Skeletal muscle satellite cell (primary cell): Measurements from ENCODE around the gene TLCD1.
"Not testable (repeated sequence)": the region's sequence is repeated elsewhere in the genome, so short reads cannot be mapped to it uniquely, and the experiment has no call there.

ENCODE experiments used
- H3K27me3 ChIP-seq: 2 replicates; pipeline ENCODE4 v1.7.0; 2013; ENCODE audit warnings: low read length; ENCODE audit not compliant: control insufficient read depth, insufficient read depth
- H3K36me3 ChIP-seq: 2 replicates; pipeline ENCODE4 v1.7.0; 2013; ENCODE audit warnings: mild to moderate bottlenecking, control low read depth, low read length; ENCODE audit not compliant: insufficient read depth
- H3K4me1 ChIP-seq: 2 replicates; pipeline ENCODE4 v1.7.0; 2013; ENCODE audit warnings: low read length; ENCODE audit not compliant: control insufficient read depth, insufficient read depth
- H3K4me2 ChIP-seq: 2 replicates; pipeline ENCODE4 v1.7.0; 2013; ENCODE audit warnings: mild to moderate bottlenecking, low read length
- H3K4me3 ChIP-seq: 2 replicates; pipeline ENCODE4 v1.7.0; 2013; ENCODE audit warnings: low read length
- H3K9ac ChIP-seq: 2 replicates; pipeline ENCODE4 v1.7.0; 2013; ENCODE audit warnings: mild to moderate bottlenecking, low read depth, low read length, moderate library complexity
- H3K9me3 ChIP-seq: replicated peaks from 2 replicates; pipeline ENCODE4 v1.7.0; 2013; ENCODE audit warnings: mild to moderate bottlenecking, control low read depth, low read length

Gene TLCD1

GRCh38 chr17:28723836-28724499 lies 2.1 kb downstream of the TLCD1 start:
- peaks cover 44% of the 10 kb centered on the region for H3K36me3 ChIP-seq
- H3K4me1 ChIP-seq: peaks cover 53% of the 10 kb centered on the region
- not testable (repeated sequence) for H3K4me3 ChIP-seq, H3K27me3 ChIP-seq, H3K9me3 ChIP-seq
- H3K9ac ChIP-seq: peak overlapping the region; percentile 32
- H3K4me2 ChIP-seq: peak overlapping the region; percentile 99

GRCh38 chr17:28723159-28723835 lies 2.7 kb downstream of the TLCD1 start:
- Histone ChIP-seq H3K36me3 (peaks cover 44% of the 10 kb centered on the region), H3K4me2 (peak overlapping the region; percentile 91), H3K4me1 (peaks cover 59% of the 10 kb centered on the region), H3K4me3 (no peak overlapping the region), H3K9ac (peak overlapping the region; percentile 23), H3K27me3 (no peaks in the 10 kb centered on the region), H3K9me3 (no peaks in the 10 kb centered on the region)

- H3K4me3 ChIP-seq: no peak overlapping the region
- no peaks in the 10 kb centered on the region for H3K27me3 ChIP-seq
- H3K36me3 ChIP-seq: peaks cover 44% of the 10 kb centered on the region
- H3K9ac ChIP-seq: peak overlapping the region; percentile 23
- no peaks in the 10 kb centered on the region for H3K9me3 ChIP-seq
- H3K4me1 ChIP-seq: peaks cover 64% of the 10 kb centered on the region
- H3K4me2 ChIP-seq: peak overlapping the region; percentile 91
Measured at GRCh38 chr17:28722417-28723158, 3.4 kb downstream of the TLCD1 start.

- H3K4me2 ChIP-seq: peak overlapping the region; percentile 91
- H3K4me1 ChIP-seq: peaks cover 67% of the 10 kb centered on the region
- H3K9me3 ChIP-seq, H3K27me3 ChIP-seq: not testable (repeated sequence)
- H3K4me3 ChIP-seq: peak overlapping the region; percentile 95
- peak overlapping the region; percentile 97 for H3K9ac ChIP-seq
- peaks cover 48% of the 10 kb centered on the region for H3K36me3 ChIP-seq
Measured at GRCh38 chr17:28720997-28721329, 5.1 kb downstream of the TLCD1 start.

DNA sequence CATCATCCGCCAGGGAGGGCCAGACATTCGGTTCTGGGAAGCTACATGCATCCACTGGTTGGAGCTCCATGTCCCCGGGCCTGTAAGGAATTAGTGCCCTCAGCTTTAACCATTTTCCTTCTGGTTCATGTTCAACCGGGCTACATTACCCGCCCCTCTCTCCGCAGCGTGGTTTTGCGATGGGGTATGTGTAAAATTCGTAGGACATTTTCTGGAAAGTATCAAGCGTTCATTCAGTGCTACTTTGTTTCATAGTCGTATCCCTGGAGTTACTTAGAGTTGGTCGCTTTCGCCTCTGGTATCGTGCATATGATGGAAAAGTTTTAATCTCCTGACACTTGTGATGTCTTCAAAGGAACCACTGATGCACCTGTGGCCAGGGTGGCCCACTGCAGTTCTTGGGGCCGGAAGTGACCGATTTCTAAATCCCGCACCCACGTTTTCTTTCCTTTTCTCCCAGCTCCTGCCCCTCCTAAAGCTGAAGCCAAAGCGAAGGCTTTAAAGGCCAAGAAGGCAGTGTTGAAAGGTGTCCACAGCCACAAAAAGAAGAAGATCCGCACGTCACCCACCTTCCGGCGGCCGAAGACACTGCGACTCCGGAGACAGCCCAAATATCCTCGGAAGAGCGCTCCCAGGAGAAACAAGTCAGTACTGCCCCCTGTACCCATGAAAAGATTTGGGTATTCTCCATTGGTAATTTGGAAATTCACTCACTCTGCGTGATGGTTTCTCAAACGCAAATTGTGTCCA lies 5.6 kb downstream of the TLCD1 start:
- Histone ChIP-seq H3K36me3 (peaks cover 54% of the 10 kb centered on the region), H3K4me2 (peak overlapping the region; percentile 91), H3K4me3 (peak overlapping the region; percentile 95), H3K4me1 (peaks cover 68% of the 10 kb centered on the region), H3K9ac (peak overlapping the region; percentile 97), H3K9me3 (no peaks in the 10 kb centered on the region), H3K27me3 (no peaks in the 10 kb centered on the region)

GRCh38 chr17:28719021-28719433 lies 7.0 kb downstream of the TLCD1 start:
- Histone ChIP-seq H3K36me3 (peaks cover 56% of the 10 kb centered on the region), H3K4me1 (peaks cover 54% of the 10 kb centered on the region), H3K4me2 (peak overlapping the region; percentile 91), H3K4me3 (peak overlapping the region; percentile 95), H3K9ac (peak overlapping the region; percentile 97), H3K9me3 (no peaks in the 10 kb centered on the region), H3K27me3 (no peaks in the 10 kb centered on the region)

DNA sequence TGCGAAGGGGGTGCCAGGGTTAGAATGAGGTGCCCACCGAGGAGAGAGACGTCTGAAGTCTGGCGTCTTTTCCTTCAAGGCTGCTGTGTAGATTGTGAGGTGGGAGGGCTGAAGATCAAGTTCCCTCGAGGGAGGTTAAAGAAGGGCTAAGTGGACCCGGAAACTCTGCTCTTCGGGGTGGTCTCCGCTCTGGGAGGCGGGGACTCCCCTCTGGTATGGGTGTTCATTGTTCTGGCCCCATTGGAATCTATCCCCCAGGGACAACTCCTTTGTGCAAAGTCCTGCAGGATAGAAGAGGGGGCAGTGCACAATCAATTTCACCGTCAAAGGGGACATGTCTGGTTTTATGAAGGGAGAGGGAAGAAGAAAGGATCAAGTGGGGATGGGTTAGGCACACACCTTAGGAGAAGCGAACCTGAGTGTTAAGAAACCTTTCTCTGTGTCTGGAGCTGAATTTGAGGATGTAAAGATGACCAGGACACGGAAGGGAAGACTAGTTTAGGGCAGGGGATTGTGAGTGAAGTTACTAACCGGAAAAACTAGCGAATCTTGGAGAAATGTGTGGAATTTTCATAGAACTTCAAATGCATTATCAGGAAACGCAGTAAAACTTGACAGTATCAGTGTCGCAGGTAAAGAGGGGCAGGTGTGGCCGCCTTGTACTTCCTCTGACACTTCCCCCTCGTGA lies 7.6 kb downstream of the TLCD1 start:
- peak overlapping the region; percentile 91 for H3K4me2 ChIP-seq
- H3K9ac ChIP-seq: peak overlapping the region; percentile 97
- H3K9me3 ChIP-seq: no peaks in the 10 kb centered on the region
- H3K4me3 ChIP-seq: peak overlapping the region; percentile 84
- peaks cover 55% of the 10 kb centered on the region for H3K36me3 ChIP-seq
- H3K4me1 ChIP-seq: peaks cover 52% of the 10 kb centered on the region
- no peaks in the 10 kb centered on the region for H3K27me3 ChIP-seq

DNA sequence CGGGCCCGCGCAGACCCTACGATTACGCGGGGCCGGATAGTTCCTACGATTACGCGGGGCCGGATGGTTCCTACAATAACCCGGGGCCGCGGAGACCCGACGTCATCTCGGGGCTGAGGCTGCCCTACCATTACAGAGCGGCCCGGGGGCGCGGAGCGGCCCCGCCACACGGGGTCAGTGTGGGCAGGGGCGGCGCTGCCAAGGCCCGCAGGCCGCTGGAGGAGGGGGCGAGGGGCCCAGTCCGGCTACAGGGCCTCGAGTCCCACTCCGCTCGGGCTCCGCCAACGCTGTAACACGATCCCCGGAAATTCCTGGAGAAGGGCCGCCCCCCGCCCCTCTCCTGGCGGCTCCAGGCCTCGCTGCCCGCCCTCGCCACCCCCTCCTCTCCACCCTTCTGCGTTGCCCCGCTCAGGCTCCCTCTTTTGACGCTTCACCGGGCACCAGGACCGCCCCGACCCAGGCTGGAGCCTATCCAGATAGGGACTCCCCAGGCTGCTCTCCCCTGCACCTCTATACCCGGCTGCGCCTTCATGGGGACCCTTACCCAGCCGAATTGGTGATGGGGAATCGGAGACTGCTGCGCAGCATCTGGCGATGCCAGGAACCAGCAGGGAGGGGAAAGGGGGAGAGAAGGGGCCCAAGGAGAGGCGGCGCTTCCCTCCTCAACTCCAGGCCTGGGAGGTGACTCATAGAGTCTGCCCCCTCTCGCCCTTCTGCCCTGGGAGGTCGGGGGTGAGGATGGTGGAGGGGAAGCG lies 8.3 kb downstream of the TLCD1 start, which contains the start of gene RAB34:
Gene RAB34, minus strand, starts transcription at position 291 of the 755 bp plus-strand sequence. CDS start 602 bp downstream, outside the sequence.
- H3K27me3 ChIP-seq: no peaks in the 10 kb centered on the region
- no peaks in the 10 kb centered on the region for H3K9me3 ChIP-seq
- H3K4me1 ChIP-seq: peaks cover 45% of the 10 kb centered on the region
- peaks cover 51% of the 10 kb centered on the region for H3K36me3 ChIP-seq
- peak within 1 kb of the TSS; percentile 97 for H3K9ac ChIP-seq
- peak within 1 kb of the TSS; percentile 84 for H3K4me3 ChIP-seq
- peak within 1 kb of the TSS; percentile 91 for H3K4me2 ChIP-seq

GRCh38 chr17:28716740-28717577 lies 9.1 kb downstream of the TLCD1 start:
- Histone ChIP-seq H3K36me3 (peaks cover 49% of the 10 kb centered on the region), H3K9me3 (no peaks in the 10 kb centered on the region), H3K4me1 (peaks cover 40% of the 10 kb centered on the region), H3K4me2 (peak overlapping the region; percentile 91), H3K4me3 (peak overlapping the region; percentile 84), H3K27me3 (no peaks in the 10 kb centered on the region), H3K9ac (peak overlapping the region; percentile 97)

- H3K4me3 ChIP-seq: no peak overlapping the region
- no peak overlapping the region for H3K9ac ChIP-seq
- peaks cover 42% of the 10 kb centered on the region for H3K4me1 ChIP-seq
- no peaks in the 10 kb centered on the region for H3K27me3 ChIP-seq
- no peaks in the 10 kb centered on the region for H3K9me3 ChIP-seq
- peaks cover 36% of the 10 kb centered on the region for H3K36me3 ChIP-seq
- peak overlapping the region; percentile 91 for H3K4me2 ChIP-seq
Measured at GRCh38 chr17:28715217-28715616, 10.8 kb downstream of the TLCD1 start.
